ENCODE data around the gene RDH16.
"Not testable (repeated sequence)": the region's sequence is repeated elsewhere in the genome, so short reads cannot be mapped to it uniquely, and the experiment has no call there.

The RDH16 gene

DNA sequence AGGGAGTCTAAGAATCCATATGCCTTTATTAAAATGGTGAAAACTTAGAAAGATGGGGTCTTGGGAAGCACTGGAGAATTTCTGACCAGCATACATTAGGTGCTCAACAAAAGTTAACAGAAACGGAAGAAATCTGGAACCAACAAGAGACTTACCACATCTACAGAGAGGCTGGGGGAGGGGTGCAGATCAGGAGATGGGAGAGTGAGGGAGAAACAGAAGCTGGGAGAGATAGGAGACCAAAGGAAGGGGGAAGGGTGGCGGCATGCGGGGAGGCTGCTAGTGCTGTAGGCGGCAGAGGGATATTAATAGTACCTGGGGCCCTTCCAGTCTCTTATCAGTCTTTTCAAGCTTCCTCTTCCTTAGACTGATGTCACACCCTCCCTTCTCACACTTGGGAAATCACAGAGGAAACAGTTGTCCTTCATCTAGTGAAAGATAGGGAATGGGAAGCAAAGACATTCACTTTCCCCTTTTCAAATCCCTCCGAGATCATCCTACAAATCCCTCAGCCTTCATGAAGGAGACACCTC lies 30.9 kb upstream of the RDH16 start:
- no peak for DNase-seq

DNA sequence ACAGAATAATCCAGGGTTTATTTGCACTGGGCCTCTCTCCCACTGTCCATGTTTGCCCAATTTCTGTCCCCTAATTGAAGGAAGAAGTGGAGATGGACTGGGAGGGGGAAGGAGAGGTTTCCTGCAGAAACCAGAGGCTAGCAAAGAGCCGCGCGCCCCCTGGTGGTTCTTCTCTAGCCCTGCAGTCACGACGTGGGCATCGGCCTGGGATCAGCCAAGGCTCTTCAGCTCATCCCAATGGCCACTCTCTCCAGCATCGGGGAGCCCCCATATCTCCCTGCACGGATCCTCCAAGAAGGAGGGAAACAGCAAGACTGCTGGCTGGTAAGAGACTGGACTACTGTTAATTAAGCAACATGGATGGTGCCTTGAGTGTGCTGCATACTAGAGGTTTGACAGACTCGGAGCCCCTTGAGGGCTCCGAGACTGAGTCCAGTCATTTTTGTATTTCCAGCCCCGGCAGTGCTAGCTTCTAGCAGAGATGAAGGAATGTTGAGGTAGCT lies 30.2 kb upstream of the RDH16 start:
- peak; percentile 34 for DNase-seq

DNA sequence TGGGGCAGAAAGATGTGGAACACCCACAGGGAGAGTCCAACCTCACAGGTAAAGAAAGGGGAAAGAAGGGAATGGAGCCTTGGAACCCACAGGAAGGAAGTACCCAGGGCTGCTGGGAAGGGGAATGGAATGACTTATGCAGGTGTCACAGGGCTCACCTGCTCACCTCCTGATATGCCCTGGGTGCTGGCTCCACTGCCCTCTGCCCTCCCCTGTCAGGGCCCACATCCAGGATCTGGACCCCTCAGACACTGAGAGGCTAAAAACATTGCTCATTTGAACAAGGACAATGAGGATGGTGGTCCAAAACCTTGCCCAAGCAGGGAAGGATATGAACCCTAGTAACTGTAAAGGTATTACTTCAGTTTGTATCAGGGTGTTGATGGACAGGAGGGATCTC lies 29.6 kb upstream of the RDH16 start:
- DNase-seq, result no peak

GRCh38 chr12:56985714-56986113 lies 28.3 kb upstream of the RDH16 start:
- not testable (repeated sequence) for DNase-seq

GRCh38 chr12:56983386-56983785 lies 26.0 kb upstream of the RDH16 start:
- DNase-seq, result no peak

- DNase-seq, result not testable (repeated sequence)
Measured at GRCh38 chr12:56982578-56983236, 25.3 kb upstream of the RDH16 start.

GRCh38 chr12:56980941-56981530 lies 23.6 kb upstream of the RDH16 start:
- no peak for DNase-seq

GRCh38 chr12:56980268-56980667 lies 22.9 kb upstream of the RDH16 start:
- no peak for DNase-seq

GRCh38 chr12:56979628-56980027 lies 22.2 kb upstream of the RDH16 start:
- no peak for DNase-seq

- no peak for DNase-seq
Measured at GRCh38 chr12:56978397-56979138, 21.2 kb upstream of the RDH16 start.

DNA sequence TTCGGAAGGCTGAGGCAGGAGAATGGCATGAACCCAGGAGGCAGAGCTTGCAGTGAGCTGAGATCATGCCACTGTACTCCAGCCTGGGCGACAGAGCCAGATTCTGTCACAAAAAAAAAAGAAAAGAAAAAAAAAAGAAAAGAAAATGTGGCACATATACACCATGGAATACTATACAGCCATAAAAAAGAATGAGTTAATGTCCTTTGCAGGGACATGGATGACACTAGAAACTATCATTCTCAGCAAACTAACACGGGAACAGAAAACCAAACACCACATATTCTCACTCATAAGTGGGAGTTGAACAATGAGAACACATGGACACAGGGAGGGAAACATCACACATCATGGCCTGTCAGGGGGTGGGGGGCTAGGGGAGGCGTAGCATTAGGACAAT lies 20.0 kb upstream of the RDH16 start:
- not testable (repeated sequence) for DNase-seq

- DNase-seq, result not testable (repeated sequence)
Measured at GRCh38 chr12:56974224-56974623, 16.8 kb upstream of the RDH16 start.

DNA sequence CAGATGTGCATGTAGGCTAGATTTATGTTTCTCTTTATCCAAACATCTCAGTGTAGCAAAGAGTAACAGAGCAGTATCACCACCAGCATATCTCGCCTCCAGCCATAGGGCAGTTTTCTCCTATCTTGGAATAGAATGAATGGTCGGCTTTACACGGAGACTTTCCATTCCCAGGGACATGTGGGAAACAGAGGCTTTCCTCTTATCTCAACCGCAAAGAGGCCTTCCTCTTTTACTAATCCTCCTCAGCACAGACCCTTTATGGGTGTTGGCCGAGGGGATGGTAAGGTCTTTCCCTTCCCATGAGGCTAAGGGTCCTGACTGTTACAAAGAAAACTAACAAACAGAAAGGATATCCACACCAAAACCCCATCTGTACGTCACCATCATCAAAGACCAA lies 11.5 kb upstream of the RDH16 start:
- not testable (repeated sequence) for DNase-seq

DNA sequence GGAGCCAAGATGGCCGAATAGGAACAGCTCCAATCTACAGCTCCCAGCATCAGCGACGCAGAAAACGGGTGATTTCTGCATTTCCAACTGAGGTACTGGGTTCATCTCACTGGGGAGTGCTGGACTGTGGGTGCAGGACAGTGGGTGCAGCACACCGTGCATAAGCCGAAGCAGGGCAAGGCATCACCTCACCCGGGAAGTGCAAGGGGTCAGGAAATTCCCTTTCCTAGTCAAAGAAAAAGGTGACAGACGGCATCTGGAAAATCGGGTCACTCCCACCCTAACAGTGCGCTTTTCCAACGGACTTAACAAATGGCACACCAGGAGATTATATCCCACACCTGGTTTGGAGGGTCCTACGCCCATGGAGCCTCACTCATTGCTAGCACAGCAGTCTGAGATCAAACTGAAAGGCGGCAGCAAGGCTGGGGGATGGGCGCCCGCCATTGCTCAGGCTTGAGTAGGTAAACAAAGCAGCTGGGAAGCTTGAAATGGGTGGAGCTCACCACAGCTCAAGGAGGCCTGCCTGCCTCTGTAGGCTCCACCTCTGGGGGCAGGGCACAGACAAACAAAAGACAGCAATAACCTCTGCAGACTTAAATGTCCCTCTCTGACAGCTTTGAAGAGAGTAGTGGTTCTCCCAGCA lies 8.7 kb upstream of the RDH16 start:
- DNase-seq, result not testable (repeated sequence)

GRCh38 chr12:56965124-56965523 lies 7.7 kb upstream of the RDH16 start:
- not testable (repeated sequence) for DNase-seq

DNA sequence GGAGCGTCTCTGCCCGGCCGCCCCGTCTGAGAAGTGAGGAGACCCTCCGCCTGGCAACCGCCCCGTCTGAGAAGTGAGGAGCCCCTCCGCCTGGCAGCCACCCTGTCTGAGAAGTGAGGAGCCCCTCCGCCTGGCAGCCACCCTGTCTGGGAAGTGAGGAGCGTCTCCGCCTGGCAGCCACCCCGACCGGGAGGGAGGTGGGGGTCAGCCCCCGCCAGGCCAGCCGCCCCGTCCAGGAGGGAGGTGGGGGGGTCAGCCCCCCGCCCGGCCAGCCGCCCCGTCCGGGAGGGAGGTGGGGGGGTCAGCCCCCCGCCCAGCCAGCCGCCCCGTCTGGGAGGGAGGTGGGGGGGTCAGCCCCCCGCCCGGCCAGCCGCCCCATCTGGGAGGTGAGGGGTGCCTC lies 6.1 kb upstream of the RDH16 start:
- DNase-seq, result not testable (repeated sequence)

DNA sequence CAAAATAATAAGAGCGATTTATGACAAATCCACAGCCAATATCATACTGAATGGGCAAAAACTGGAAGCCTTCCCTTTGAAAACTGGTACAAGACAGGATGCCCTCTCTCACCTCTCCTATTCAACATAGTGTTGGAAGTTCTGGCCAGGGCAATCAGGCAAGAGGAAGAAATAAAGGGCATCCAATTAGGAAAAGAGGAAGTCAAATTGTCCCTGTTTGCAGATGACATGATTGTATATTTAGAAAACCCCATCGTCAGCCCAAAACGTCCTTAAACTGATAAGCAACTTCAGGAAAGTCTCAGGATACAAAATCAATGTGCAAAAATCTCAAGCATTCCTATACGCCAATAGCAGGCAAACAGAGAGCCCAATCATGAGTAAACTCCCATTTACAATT lies 4.8 kb upstream of the RDH16 start:
- DNase-seq, result not testable (repeated sequence)

DNA sequence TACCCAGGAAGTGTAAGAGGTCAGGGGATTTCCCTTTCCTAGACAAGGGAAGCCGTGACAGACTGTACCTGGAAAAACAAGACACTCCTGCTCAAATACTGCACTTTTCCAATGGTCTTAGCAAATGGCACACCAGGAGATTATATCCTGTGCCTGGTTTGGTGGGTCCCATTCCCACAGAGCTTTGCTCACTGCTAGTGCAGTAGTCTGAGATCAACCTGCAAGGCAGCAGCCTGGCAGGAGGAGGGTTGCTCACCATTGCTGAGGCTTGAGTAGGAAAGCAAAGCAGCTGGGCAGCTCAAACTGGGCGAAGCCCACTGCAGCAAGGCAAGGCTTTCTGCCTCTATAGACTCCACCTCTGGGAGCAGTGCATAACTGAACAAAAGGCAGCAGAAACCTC lies 1.0 kb upstream of the RDH16 start:
- no peak for DNase-seq

GRCh38 chr12:56955631-56956256 lies 1.7 kb downstream of the RDH16 start:
- DNase-seq, result no peak

GRCh38 chr12:56954958-56955355 lies 2.5 kb downstream of the RDH16 start:
- no peak for DNase-seq

DNA sequence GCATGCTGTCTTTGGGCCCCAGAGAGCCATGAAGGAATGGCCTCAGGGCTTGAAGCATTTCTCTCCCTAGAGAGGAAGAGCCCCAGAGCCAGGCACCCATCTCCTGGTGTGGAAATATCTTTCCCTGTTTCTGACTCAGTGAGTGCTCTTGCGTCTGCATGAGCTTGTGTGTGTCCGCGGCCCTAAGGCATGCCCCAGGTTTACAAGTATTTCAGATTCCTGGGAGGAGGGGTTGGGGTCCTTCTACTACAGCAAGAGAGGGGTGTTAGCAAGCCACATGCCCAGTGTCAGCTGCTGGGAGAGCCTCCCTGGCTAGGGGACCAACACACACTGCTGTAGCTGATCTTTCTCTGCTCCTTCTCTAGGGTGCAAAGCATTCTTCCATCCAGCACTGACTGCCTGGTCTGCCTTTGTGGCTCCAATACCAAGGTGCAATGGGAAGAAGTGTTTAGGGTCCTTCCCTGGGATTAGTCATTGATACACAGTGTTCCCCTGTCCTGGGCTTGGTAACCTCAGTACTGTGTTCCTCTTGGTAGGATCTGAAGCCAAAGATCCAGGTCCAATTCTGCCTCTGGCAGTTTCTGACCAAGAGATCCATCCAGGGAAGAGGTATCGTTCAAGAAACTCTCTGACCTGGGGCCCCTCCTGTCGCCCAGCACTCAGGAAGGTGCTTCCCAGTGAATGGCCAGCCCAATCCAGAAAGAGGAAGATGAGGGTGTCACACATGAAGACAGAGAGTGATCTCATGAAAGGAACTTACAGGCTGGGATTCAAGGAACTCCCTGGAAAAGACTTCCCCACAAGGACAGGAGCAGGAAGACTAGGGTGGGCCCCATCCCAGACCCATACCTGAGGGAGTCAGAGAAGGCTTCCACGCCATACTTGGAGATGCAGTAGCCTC lies 3.1 kb downstream of the RDH16 start:
- no peak for DNase-seq

DNA sequence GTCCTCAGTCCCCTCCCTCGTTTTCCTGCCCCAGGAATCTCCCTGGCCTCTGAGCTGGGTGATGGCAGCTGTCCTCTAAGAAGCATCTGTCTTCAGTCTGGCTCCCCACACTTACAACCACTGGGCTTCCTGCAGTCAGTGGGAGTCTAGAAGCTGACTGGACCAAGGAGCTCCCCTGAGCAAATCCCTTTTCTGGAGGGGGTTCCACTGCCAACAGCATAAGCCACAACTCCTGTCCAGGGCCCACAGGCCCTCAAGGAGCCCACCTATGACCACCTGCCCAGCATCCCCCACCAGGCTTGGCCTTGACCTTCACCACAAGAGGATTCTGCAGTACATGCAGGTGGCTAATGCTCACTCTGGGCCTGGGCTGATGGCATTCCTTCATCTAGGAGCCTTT lies 4.1 kb downstream of the RDH16 start:
- DNase-seq, result no peak

All from NCI-H2171 (cell line).